Muscle layer of duodenum (tissue), 2 donors: ENCODE results near the gene PRG3.
"Not testable (repeated sequence)": the region's sequence is repeated elsewhere in the genome, so short reads cannot be mapped to it uniquely, and the experiment has no call there.

ENCODE experiments used
- H3K27ac ChIP-seq: one replicate; pipeline ENCODE4 v1.7.0; 2013; ENCODE audit warnings: mild to moderate bottlenecking, low read length
- H3K27me3 ChIP-seq: one replicate; pipeline ENCODE4 v1.7.0; 2013; ENCODE audit warnings: low read depth, mild to moderate bottlenecking, control low read depth, low read length
- H3K36me3 ChIP-seq, 2 donors: one replicate each; pipeline ENCODE4 v1.7.0; 2013; ENCODE audit warnings: low read length in 2 of 2, control low read depth in 1 of 2, mild to moderate bottlenecking in 1 of 2; ENCODE audit not compliant: insufficient read depth in 2 of 2, control insufficient read depth in 1 of 2
- H3K4me1 ChIP-seq, 2 donors: one replicate each; pipeline ENCODE4 v1.7.0; 2013; ENCODE audit warnings: low read length in 2 of 2, mild to moderate bottlenecking in 2 of 2, control low read depth in 1 of 2, moderate library complexity in 1 of 2; ENCODE audit not compliant: insufficient read depth in 2 of 2, control insufficient read depth in 1 of 2
- H3K4me3 ChIP-seq, 2 donors: one replicate each; pipeline ENCODE4 v1.7.0; 2013; ENCODE audit warnings: low read length in 2 of 2, low read depth in 1 of 2, mild to moderate bottlenecking in 1 of 2
- H3K9me3 ChIP-seq, 2 donors: one replicate each; pipeline ENCODE4 v1.7.0; 2013; ENCODE audit warnings: low read length in 2 of 2, control low read depth in 1 of 2, mild to moderate bottlenecking in 1 of 2; ENCODE audit not compliant: control insufficient read depth in 1 of 2
- donor health status: healthy.

The PRG3 gene

GRCh38 chr11:57407941-57408475 lies 27.1 kb upstream of the PRG3 start:
- Histone ChIP-seq H3K4me1 (no peaks in the 10 kb centered on the region), H3K4me3 (no peak overlapping the region), H3K36me3 (peaks cover 14 to 19% of the 10 kb centered on the region in 2 donors), H3K27ac (no peak overlapping the region), H3K9me3 (no peaks in the 10 kb centered on the region), H3K27me3 (no peaks in the 10 kb centered on the region)

DNA sequence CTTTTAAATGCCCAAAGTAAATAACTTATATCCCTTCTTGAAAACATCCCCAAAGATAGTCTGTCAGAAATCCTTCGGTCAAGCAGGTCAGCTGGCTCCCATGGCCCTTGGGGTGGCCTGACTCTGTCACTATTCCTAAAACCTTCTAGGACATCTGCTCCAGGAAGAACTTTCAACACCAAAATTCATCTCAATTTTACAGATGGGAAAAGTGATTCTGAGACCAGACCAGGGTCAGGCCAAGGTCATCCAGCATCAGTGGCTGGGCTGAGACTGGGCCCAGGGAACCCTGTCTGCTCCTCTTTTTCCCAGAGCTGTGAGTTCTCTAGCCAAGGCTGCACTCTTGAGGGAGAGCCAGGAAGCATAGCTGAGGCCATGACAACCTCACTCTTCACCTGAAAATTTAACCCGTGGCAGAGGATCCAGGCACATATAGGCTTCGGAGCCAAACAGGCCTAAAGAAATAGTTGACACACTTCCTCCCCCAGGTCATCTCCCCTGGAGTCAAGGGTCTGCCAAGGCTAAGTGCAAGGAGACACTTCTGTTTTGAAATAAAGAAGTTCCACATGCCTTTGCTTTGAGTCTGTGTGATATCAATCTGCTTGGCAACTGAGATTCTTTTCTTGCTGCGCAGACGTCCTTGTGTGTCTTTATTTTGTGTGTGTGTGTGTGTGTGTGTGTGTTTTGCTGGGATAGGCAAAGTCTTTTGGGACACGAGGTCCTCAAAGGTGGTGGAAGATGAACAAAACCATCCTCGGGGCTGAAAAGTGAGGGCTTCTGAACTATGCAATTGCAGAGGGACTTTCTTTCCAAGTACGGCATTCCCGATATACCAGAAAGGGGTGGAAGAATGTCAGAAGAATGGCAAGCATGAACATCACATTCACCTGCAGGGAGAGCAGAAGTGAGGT lies 26.3 kb upstream of the PRG3 start:
- peaks cover 14 to 19% of the 10 kb centered on the region in 2 donors for H3K36me3 ChIP-seq
- H3K4me1 ChIP-seq, result no peaks in the 10 kb centered on the region
- no peak overlapping the region for H3K4me3 ChIP-seq
- no peaks in the 10 kb centered on the region for H3K9me3 ChIP-seq
- no peak overlapping the region for H3K27ac ChIP-seq
- no peaks in the 10 kb centered on the region for H3K27me3 ChIP-seq

DNA sequence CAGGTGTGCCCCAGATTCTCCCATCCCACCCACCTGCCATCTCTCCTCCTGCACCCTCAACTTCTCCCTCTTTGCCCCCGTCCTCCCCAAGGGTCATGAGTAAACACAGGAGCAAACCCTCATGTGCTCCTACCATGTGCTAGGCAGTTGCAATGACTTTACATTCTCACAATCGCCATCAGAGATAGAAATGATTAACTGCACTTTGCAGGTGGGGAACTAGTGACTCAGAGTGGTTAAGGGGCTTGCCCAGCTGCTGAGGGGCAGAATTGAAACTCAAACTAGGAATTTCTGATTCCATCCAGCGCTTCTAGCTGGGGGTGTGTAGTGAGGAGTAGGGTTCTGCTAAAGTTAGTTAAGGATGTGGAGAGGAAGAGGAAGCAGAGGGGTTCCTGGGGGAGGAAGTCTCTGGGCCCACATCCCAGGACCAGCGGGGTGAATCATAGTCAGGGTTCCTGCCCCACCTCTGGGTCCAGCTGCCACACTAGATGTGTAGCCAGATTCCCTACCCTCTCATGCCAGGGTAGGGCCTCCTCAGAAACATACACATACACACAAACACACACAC lies 25.5 kb upstream of the PRG3 start:
- Histone ChIP-seq H3K4me3 (no peak overlapping the region), H3K4me1 (no peaks in the 10 kb centered on the region), H3K27ac (no peak overlapping the region), H3K27me3 (no peaks in the 10 kb centered on the region), H3K36me3 (peaks cover 14 to 19% of the 10 kb centered on the region in 2 donors), H3K9me3 (no peaks in the 10 kb centered on the region)

DNA sequence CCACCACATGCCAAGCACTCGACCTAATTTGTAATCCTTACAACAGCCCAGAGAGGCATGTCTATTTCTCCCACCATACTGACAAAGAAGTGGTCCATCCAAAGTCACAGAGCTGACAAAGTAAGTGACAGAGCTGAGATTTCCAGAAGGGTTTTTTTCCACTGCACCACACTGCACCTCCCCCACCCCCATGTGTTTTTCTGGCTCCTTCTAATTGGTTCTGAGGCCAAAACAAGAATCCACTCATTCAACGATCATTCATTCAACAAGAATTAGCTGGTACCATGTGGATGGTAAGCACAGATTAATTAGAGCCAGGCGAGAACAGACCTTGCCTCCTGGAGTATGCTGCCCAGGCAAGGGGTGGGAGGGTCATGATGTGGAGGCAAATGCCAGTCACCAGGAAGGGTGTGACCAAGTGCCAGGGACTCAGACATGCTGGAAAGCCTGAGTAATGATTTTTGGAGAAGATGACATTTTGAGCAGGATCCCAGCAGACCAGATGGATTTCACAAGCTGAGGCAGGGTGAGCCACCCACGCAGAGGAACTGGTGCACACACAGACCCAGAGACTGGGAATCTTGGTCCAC lies 24.4 kb upstream of the PRG3 start:
- H3K36me3 ChIP-seq, result peaks cover 14 to 15% of the 10 kb centered on the region in 2 donors
- H3K27ac ChIP-seq, result no peak overlapping the region
- H3K27me3 ChIP-seq, result no peaks in the 10 kb centered on the region
- H3K4me3 ChIP-seq, result no peak overlapping the region
- H3K4me1 ChIP-seq, result no peaks in the 10 kb centered on the region
- no peaks in the 10 kb centered on the region for H3K9me3 ChIP-seq

GRCh38 chr11:57403802-57404147 lies 22.8 kb upstream of the PRG3 start:
- no peaks in the 10 kb centered on the region for H3K27me3 ChIP-seq
- peaks cover 3 to 14% of the 10 kb centered on the region in 2 donors for H3K36me3 ChIP-seq

GRCh38 chr11:57403003-57403801 lies 22.3 kb upstream of the PRG3 start:
- not testable (repeated sequence) for H3K27me3 ChIP-seq, H3K4me1 ChIP-seq, H3K27ac ChIP-seq, H3K4me3 ChIP-seq, H3K9me3 ChIP-seq
- H3K36me3 ChIP-seq, result peaks cover 0 to 14% of the 10 kb centered on the region in 2 donors

More at GRCh38 chr11:57403802-57404147, 22.8 kb upstream of the PRG3 start:
- Histone ChIP-seq H3K9me3 (no peaks in the 10 kb centered on the region), H3K4me3 (no peak overlapping the region), H3K27ac (no peak overlapping the region), H3K4me1 (no peaks in the 10 kb centered on the region)

- Histone ChIP-seq H3K9me3 (no peaks in the 10 kb centered on the region), H3K27me3 (no peaks in the 10 kb centered on the region), H3K36me3 (peaks cover 0 to 6% of the 10 kb centered on the region in 2 donors), H3K27ac (no peak overlapping the region), H3K4me1 (no peaks in the 10 kb centered on the region), H3K4me3 (no peak overlapping the region)
Observed at GRCh38 chr11:57402188-57403002, 21.4 kb upstream of the PRG3 start.

GRCh38 chr11:57399972-57400578 lies 19.1 kb upstream of the PRG3 start:
- Histone ChIP-seq H3K9me3 (no peaks in the 10 kb centered on the region), H3K36me3 (no peaks in the 10 kb centered on the region), H3K4me3 (no peak overlapping the region), H3K27me3 (no peaks in the 10 kb centered on the region), H3K4me1 (no peaks in the 10 kb centered on the region), H3K27ac (no peak overlapping the region)

DNA sequence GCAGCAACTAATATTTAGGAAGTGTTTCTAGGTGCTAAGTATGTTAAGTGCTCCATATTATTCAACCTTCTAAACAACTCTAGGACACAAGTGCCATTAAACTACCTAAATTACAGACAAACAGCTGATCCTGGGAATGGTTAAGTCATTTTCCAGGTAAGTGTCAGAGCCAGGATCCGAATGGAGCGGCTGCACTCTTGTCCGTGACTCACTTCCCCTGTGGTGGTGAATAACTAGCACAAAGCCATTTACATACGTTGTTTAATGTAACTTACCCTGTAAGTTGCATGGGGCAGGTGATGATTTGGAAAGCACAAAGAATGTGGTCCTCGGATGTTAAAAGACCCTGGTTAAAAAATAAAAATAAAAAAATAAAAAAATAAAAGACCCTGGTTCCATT lies 18.3 kb upstream of the PRG3 start:
- no peaks in the 10 kb centered on the region for H3K27me3 ChIP-seq
- no peak overlapping the region for H3K4me3 ChIP-seq
- no peaks in the 10 kb centered on the region for H3K4me1 ChIP-seq
- no peaks in the 10 kb centered on the region for H3K9me3 ChIP-seq
- no peak overlapping the region for H3K27ac ChIP-seq
- no peaks in the 10 kb centered on the region for H3K36me3 ChIP-seq

DNA sequence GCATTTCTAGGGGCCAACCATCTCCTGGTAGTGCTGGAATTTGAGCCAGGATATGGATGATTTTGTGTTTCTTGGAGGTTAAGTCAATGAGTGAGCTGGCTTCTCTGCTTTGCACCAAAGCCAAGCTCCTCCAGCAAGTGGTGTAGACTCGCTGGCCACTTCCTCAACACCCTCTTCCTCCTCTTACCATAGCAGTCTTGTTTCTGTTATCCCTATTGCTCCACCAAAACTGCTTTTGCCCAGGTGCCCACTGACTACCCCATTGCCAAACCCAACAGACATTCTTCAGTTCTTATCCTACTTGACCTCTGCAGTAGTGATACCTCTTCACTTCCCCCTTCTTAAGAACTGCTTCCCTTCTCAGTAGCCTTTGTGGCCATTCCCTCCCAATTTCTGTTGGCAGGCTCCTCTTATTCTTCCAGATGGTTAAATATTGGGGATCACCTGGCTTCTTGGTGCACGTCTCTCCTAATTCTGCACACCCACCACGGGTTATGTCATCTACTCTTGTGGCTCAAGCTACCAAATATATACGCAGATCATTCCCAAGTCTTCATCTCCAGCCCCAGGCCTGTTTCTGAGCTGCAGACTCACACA lies 16.5 kb upstream of the PRG3 start:
- Histone ChIP-seq H3K27me3 (no peaks in the 10 kb centered on the region), H3K27ac (no peak overlapping the region), H3K36me3 (no peaks in the 10 kb centered on the region)

More for the DNA sequence above, 16.5 kb upstream of the PRG3 start:
- no peak overlapping the region for H3K4me3 ChIP-seq
- no peaks in the 10 kb centered on the region for H3K4me1 ChIP-seq
- no peaks in the 10 kb centered on the region for H3K9me3 ChIP-seq
